Erythroblast (primary cell): ENCODE results near the gene CAMKV.

Source experiments
- DNase-seq, 2 experiments: peaks; one replicate each; lab custom pipeline; 2025; lab: John Stamatoyannopoulos, UW
- GATA1 ChIP-seq: IDR thresholded peaks from 2 replicates; pipeline ENCODE4 v1.6.1; 2011; ENCODE audit warnings: low read depth, mild to moderate bottlenecking, control low read depth, low read length, moderate library complexity
- POLR2A ChIP-seq: IDR thresholded peaks from 2 replicates; pipeline ENCODE4 v1.6.1; 2011; ENCODE audit warnings: mild to moderate bottlenecking, low read length

Gene CAMKV

GRCh38 chr3:49902511-49903345, 33.0 kb upstream of the CAMKV start:
- TF ChIP-seq GATA1 (no peak), POLR2A (no peak)
- DNase-seq, result no peak

- no peak for DNase-seq
- TF ChIP-seq POLR2A, result no peak
- no peak for TF ChIP-seq GATA1
Measured at GRCh38 chr3:49901366-49902339, 31.9 kb upstream of the CAMKV start.

GRCh38 chr3:49900491-49901153, 30.9 kb upstream of the CAMKV start:
- no peak for DNase-seq

GRCh38 chr3:49899815-49900214, 30.1 kb upstream of the CAMKV start:
- no peak for TF ChIP-seq GATA1
- TF ChIP-seq POLR2A, result no peak
- peak; percentile 65 to 68 for DNase-seq

More at GRCh38 chr3:49900491-49901153, 30.9 kb upstream of the CAMKV start:
- TF ChIP-seq GATA1 (no peak), POLR2A (no peak)

- TF ChIP-seq POLR2A (no peak), GATA1 (no peak)
- DNase-seq, result no peak
Measured at GRCh38 chr3:49898991-49899390, 29.3 kb upstream of the CAMKV start.

GRCh38 chr3:49896345-49896744, 26.6 kb upstream of the CAMKV start:
- no peak for DNase-seq
- TF ChIP-seq POLR2A, result no peak
- no peak for TF ChIP-seq GATA1

GRCh38 chr3:49895791-49896190, 26.1 kb upstream of the CAMKV start:
- TF ChIP-seq POLR2A (no peak), GATA1 (no peak)
- no peak for DNase-seq

- no peak for DNase-seq
- TF ChIP-seq GATA1 (no peak), POLR2A (no peak)
Measured at GRCh38 chr3:49889296-49889695, 19.6 kb upstream of the CAMKV start.

- DNase-seq, result no peak
- no peak for TF ChIP-seq POLR2A
- TF ChIP-seq GATA1, result no peak
Measured at GRCh38 chr3:49886922-49887265, 17.2 kb upstream of the CAMKV start.

GRCh38 chr3:49883998-49884397, 14.3 kb upstream of the CAMKV start:
- no peak for DNase-seq
- no peak for TF ChIP-seq GATA1
- no peak for TF ChIP-seq POLR2A

GRCh38 chr3:49882166-49882565, 12.5 kb upstream of the CAMKV start:
- no peak for TF ChIP-seq POLR2A
- TF ChIP-seq GATA1, result no peak
- no peak for DNase-seq

- DNase-seq, result peak; percentile 75 to 87
- TF ChIP-seq GATA1 (no peak), POLR2A (no peak)
Measured at GRCh38 chr3:49880581-49881315, 11.0 kb upstream of the CAMKV start.

GRCh38 chr3:49879721-49880120, 10.0 kb upstream of the CAMKV start:
- DNase-seq, result no peak
- no peak for TF ChIP-seq POLR2A
